Esophagus muscularis mucosa (tissue), 4 donors: ENCODE data around the gene POTEJ.
"Not testable (repeated sequence)": the region's sequence is repeated elsewhere in the genome, so short reads cannot be mapped to it uniquely, and the experiment has no call there.

Experiments
- CTCF ChIP-seq, 3 experiments: fragments of 200-600 bp in 2 of 3; fragments of 450-650 bp in 1 of 3; sonication (generic) in 2 of 3; IDR thresholded peaks; one replicate each; pipeline ENCODE4 v1.5.1; 2017 to 2019; ENCODE audit warnings: antibody characterized with exemption in 3 of 3, mild to moderate bottlenecking in 2 of 3, moderate library complexity in 1 of 3
- EP300 ChIP-seq: sonication (generic); formaldehyde crosslinking; IDR thresholded peaks from one replicate; pipeline ENCODE4 v1.6.1; 2017; ENCODE audit warnings: antibody characterized with exemption
- POLR2A ChIP-seq: fragments of 450-650 bp; IDR thresholded peaks from one replicate; pipeline ENCODE4 v1.6.1; 2017; ENCODE audit warnings: antibody characterized with exemption, moderate library complexity, mild to moderate bottlenecking, low read depth
- POLR2AphosphoS5 ChIP-seq, 2 donors: sonication (generic); formaldehyde crosslinking; IDR thresholded peaks; one replicate each; pipeline ENCODE4 v1.6.1; 2017; ENCODE audit warnings: antibody characterized with exemption in 2 of 2

GRCh38 chr2:130609002-130609920 is 2.0 kb upstream of the POTEJ start:
- not testable (repeated sequence) for TF ChIP-seq CTCF (IDR thresholded peaks at IDR 0.05); EP300; POLR2AphosphoS5 (IDR thresholded peaks at IDR 0.05); POLR2A
